HepG2 (cell line): ENCODE data around the gene WDR43. TPM values are rescaled to one million over a fixed set of nuclear protein-coding genes. Genes with fewer than 3 reads are reported as not detected.

ENCODE experiments used
- ARNTL ChIP-seq: sonication (generic); formaldehyde crosslinking; IDR thresholded peaks from 2 replicates; pipeline ENCODE4 v1.4.0; 2020; ENCODE audit warnings: mild to moderate bottlenecking, missing genetic modification reagents
- CENPT ChIP-seq: sonication (generic); formaldehyde crosslinking; IDR thresholded peaks from 2 replicates; pipeline ENCODE4 v1.8.0; 2022; ENCODE audit warnings: low read depth, mild to moderate bottlenecking, moderate library complexity, missing genetic modification reagents
- CHCHD3 ChIP-seq: sonication (generic); formaldehyde crosslinking; IDR thresholded peaks from 2 replicates; pipeline ENCODE4 v1.8.0; 2022; ENCODE audit warnings: mild to moderate bottlenecking, missing genetic modification reagents, moderate library complexity
- ESRRA ChIP-seq: sonication (generic); formaldehyde crosslinking; IDR thresholded peaks from 2 replicates; pipeline ENCODE4 v1.5.1; 2020; ENCODE audit warnings: mild to moderate bottlenecking, low read depth, missing genetic modification reagents
- FOXP1 ChIP-seq, 2 experiments: fragments of 450-650 bp in 1 of 2; IDR thresholded peaks; 2 replicates each; pipeline ENCODE4 v1.6.1; 2017 to 2018; ENCODE audit warnings: antibody characterized with exemption in 1 of 2
- GATA4 ChIP-seq: sonication (generic); IDR thresholded peaks from 2 replicates; pipeline ENCODE4 v1.6.1; 2016; ENCODE audit warnings: antibody characterized with exemption, low read depth, borderline replicate concordance
- HHEX ChIP-seq: IDR thresholded peaks from 2 replicates; pipeline ENCODE4 v1.6.1; 2016; ENCODE audit warnings: control low read depth
- KLF9 ChIP-seq: IDR thresholded peaks from 2 replicates; pipeline ENCODE4 v1.6.1; 2016; ENCODE audit warnings: low read depth
- NKX3-1 ChIP-seq: sonication (generic); formaldehyde crosslinking; IDR thresholded peaks from 2 replicates; pipeline ENCODE4 v1.5.0; 2020; ENCODE audit warnings: missing genetic modification reagents
- NR3C1 ChIP-seq: sonication (generic); formaldehyde crosslinking; IDR thresholded peaks from 2 replicates; pipeline ENCODE4 v1.4.0; 2020; ENCODE audit warnings: missing genetic modification reagents
- PRMT3 ChIP-seq: sonication (generic); formaldehyde crosslinking; IDR thresholded peaks from 2 replicates; pipeline ENCODE4 v1.8.1; 2022; ENCODE audit warnings: low read depth, mild to moderate bottlenecking, moderate library complexity, missing genetic modification reagents, borderline replicate concordance
- PTBP1 ChIP-seq: fragments of 200-400 bp; formaldehyde crosslinking; IDR thresholded peaks from 2 replicates; pipeline ENCODE4 v1.6.1; 2018; ENCODE audit warnings: low read length, low read depth; ENCODE audit not compliant: poor library complexity, severe bottlenecking
- RBFOX2 ChIP-seq: fragments of 200-400 bp; formaldehyde crosslinking; IDR thresholded peaks from 2 replicates; pipeline ENCODE4 v1.6.1; 2017; ENCODE audit warnings: low read depth, mild to moderate bottlenecking, low read length
- ZBTB7A ChIP-seq: sonication (generic); formaldehyde crosslinking; IDR thresholded peaks from 2 replicates; pipeline ENCODE4 v1.8.0; 2022; ENCODE audit warnings: mild to moderate bottlenecking, missing genetic modification reagents
- ZFP37 ChIP-seq: sonication (generic); formaldehyde crosslinking; IDR thresholded peaks from 2 replicates; pipeline ENCODE4 v1.4.0; 2020; ENCODE audit warnings: missing genetic modification reagents, borderline replicate concordance
- ZNF260 ChIP-seq: sonication (generic); formaldehyde crosslinking; IDR thresholded peaks from 2 replicates; pipeline ENCODE4 v1.4.0; 2020; ENCODE audit warnings: missing genetic modification reagents, low read depth, mild to moderate bottlenecking, borderline replicate concordance
- ZNF33B ChIP-seq: sonication (generic); formaldehyde crosslinking; IDR thresholded peaks from 2 replicates; pipeline ENCODE4 v1.5.1; 2020; ENCODE audit warnings: mild to moderate bottlenecking, missing genetic modification reagents
- ZNF878 ChIP-seq: sonication (generic); formaldehyde crosslinking; IDR thresholded peaks from 2 replicates; pipeline ENCODE4 v1.8.1; 2023; ENCODE audit warnings: mild to moderate bottlenecking, missing genetic modification reagents, moderate library complexity
- polyA plus RNA-seq, 8 experiments: library from polyadenylated mRNA; depleted of rRNA in 3 of 8; stranded (reverse) in 7 of 8; unstranded in 1 of 8; fragments of >200 nt; fragmentation: Illumina TruSeq in 4 of 8; extraction: Trizol in 4 of 8; gene quantifications; 2 replicates each; pipeline versions ENCODE4 v1.2.1 to v1.2.3, GENCODE V29; 2011 to 2016; ENCODE audit warnings: low read depth in 4 of 8, missing spikeins in 1 of 8, mixed read lengths in 1 of 8; ENCODE audit not compliant: insufficient read depth in 1 of 8
- total RNA-seq, 5 experiments: library from RNA; depleted of rRNA; stranded (reverse); fragments of >200 nt; fragmentation: Illumina TruSeq; extraction: Trizol; gene quantifications; 2 replicates each; pipeline ENCODE4 v1.2.3, GENCODE V29; 2016; ENCODE audit warnings: low read depth in 1 of 5
- TF ChIP-seq, protein P1 (sequence below): IDR thresholded peaks from 2 replicates; pipeline ENCODE4 v1.6.1; 2018; ENCODE audit warnings: missing genetic modification reagents, mild to moderate bottlenecking, missing compliant biosample characterization
- TF ChIP-seq, protein P2 (sequence below): sonication (generic); formaldehyde crosslinking; IDR thresholded peaks from 2 replicates; pipeline ENCODE4 v1.9.0; 2021; ENCODE audit warnings: missing genetic modification reagents, borderline replicate concordance
- TF ChIP-seq, protein P3 (sequence below): sonication (generic); formaldehyde crosslinking; IDR thresholded peaks from 2 replicates; pipeline ENCODE4 v1.4.0; 2020; ENCODE audit warnings: missing genetic modification reagents
- TF ChIP-seq, protein P4 (sequence below): fragments of 450-650 bp; IDR thresholded peaks from 2 replicates; pipeline ENCODE4 v1.6.1; 2017; ENCODE audit warnings: mild to moderate bottlenecking
- TF ChIP-seq, protein P5 (sequence below): sonication (generic); formaldehyde crosslinking; IDR thresholded peaks from 2 replicates; pipeline ENCODE4 v1.4.0; 2020; ENCODE audit warnings: mild to moderate bottlenecking, missing genetic modification reagents

Gene WDR43
- total and polyA plus RNA-seq, 2 of the 13 experiments (the other 11 are each of a cell fraction or from before 2014, with no cell fraction given) = 121 to 167 TPM

DNA sequence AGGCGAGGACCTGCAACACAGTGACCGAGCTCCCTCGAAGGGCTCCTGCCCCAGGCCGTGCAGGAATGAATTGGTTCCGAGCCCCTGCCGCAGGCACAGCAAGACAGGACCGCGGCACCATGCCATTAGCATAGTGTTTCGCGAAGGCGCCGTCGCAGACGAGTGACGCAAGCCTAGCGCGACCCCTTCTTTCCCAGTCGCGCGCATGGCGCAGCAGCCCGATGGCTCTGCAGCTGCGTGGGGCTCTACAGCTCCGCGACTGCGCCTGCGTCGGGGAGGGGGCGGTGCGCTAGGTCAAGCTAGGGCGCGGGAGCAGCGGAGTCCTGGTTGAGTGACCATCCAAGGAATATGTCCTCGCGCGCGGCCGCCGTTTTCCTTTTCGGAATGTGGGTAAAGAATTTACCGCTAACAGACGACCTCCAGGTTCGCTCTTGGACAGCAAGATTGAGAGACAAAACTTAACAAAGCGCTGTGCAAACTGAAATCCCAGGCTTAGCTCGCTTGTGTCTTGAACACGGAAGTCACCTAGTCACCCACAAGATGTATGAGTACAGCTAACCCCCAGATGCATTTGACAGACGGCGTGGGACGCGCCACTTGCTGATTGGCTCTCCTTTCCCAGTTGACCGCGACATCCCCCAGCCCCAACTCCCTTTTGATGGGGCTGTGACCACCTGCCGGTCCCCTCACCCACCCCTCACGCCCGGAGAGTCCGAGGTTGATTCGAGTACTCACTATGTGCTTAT lies 24.1 kb upstream of the WDR43 start, which contains the start of gene TRMT61B (continued):
- TF ChIP-seq, protein P1, sequence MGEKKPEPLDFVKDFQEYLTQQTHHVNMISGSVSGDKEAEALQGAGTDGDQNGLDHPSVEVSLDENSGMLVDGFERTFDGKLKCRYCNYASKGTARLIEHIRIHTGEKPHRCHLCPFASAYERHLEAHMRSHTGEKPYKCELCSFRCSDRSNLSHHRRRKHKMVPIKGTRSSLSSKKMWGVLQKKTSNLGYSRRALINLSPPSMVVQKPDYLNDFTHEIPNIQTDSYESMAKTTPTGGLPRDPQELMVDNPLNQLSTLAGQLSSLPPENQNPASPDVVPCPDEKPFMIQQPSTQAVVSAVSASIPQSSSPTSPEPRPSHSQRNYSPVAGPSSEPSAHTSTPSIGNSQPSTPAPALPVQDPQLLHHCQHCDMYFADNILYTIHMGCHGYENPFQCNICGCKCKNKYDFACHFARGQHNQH (CRISPR knock-in tag) = peak; percentile 95
- TF ChIP-seq FOXP1 (IDR thresholded peaks at IDR 0.05) = no peak
- peak; percentile 80 for TF ChIP-seq FOXP1 (CRISPR knock-in tag; IDR thresholded peaks at IDR 0.05)
- TF ChIP-seq ARNTL (CRISPR knock-in tag) = peak; percentile 87
- TF ChIP-seq, protein P2, sequence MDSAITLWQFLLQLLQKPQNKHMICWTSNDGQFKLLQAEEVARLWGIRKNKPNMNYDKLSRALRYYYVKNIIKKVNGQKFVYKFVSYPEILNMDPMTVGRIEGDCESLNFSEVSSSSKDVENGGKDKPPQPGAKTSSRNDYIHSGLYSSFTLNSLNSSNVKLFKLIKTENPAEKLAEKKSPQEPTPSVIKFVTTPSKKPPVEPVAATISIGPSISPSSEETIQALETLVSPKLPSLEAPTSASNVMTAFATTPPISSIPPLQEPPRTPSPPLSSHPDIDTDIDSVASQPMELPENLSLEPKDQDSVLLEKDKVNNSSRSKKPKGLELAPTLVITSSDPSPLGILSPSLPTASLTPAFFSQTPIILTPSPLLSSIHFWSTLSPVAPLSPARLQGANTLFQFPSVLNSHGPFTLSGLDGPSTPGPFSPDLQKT (CRISPR knock-in tag) = no peak
- TF ChIP-seq KLF9 (CRISPR knock-in tag) = peak; percentile 97
- TF ChIP-seq, protein P3, sequence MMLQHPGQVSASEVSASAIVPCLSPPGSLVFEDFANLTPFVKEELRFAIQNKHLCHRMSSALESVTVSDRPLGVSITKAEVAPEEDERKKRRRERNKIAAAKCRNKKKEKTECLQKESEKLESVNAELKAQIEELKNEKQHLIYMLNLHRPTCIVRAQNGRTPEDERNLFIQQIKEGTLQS (CRISPR knock-in tag) = peak; percentile 67; the same call in 1 of the 2 replicates
- TF ChIP-seq ZNF878 (CRISPR knock-in tag) = no peak
- peak; percentile 81 for TF ChIP-seq ZNF33B
- TF ChIP-seq ESRRA (CRISPR knock-in tag) = peak; percentile 62; the same call in 1 of the 2 replicates
- TF ChIP-seq HHEX (CRISPR knock-in tag) = peak; percentile 66; the same call in 1 of the 2 replicates
- TF ChIP-seq, protein P4, sequence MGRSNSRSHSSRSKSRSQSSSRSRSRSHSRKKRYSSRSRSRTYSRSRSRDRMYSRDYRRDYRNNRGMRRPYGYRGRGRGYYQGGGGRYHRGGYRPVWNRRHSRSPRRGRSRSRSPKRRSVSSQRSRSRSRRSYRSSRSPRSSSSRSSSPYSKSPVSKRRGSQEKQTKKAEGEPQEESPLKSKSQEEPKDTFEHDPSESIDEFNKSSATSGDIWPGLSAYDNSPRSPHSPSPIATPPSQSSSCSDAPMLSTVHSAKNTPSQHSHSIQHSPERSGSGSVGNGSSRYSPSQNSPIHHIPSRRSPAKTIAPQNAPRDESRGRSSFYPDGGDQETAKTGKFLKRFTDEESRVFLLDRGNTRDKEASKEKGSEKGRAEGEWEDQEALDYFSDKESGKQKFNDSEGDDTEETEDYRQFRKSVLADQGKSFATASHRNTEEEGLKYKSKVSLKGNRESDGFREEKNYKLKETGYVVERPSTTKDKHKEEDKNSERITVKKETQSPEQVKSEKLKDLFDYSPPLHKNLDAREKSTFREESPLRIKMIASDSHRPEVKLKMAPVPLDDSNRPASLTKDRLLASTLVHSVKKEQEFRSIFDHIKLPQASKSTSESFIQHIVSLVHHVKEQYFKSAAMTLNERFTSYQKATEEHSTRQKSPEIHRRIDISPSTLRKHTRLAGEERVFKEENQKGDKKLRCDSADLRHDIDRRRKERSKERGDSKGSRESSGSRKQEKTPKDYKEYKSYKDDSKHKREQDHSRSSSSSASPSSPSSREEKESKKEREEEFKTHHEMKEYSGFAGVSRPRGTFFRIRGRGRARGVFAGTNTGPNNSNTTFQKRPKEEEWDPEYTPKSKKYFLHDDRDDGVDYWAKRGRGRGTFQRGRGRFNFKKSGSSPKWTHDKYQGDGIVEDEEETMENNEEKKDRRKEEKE = no peak
- TF ChIP-seq PTBP1 = no peak
- TF ChIP-seq NR3C1 (CRISPR knock-in tag) = no peak
- TF ChIP-seq, protein P5, sequence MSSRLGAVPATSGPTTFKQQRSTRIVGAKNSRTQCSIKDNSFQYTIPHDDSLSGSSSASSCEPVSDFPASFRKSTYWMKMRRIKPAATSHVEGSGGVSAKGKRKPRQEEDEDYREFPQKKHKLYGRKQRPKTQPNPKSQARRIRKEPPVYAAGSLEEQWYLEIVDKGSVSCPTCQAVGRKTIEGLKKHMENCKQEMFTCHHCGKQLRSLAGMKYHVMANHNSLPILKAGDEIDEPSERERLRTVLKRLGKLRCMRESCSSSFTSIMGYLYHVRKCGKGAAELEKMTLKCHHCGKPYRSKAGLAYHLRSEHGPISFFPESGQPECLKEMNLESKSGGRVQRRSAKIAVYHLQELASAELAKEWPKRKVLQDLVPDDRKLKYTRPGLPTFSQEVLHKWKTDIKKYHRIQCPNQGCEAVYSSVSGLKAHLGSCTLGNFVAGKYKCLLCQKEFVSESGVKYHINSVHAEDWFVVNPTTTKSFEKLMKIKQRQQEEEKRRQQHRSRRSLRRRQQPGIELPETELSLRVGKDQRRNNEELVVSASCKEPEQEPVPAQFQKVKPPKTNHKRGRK = 0 out of 2 replicates have a peak, but pooled peaks have one; percentile 58
- TF ChIP-seq NKX3-1 (CRISPR knock-in tag) = 0 out of 2 replicates have a peak, but pooled peaks have one; percentile 22
- peak; percentile 60; the same call in 1 of the 2 replicates for TF ChIP-seq PRMT3 (CRISPR knock-in tag)
- peak; percentile 64 for TF ChIP-seq ZBTB7A (CRISPR knock-in tag)
- peak; percentile 93 for TF ChIP-seq RBFOX2
- peak; percentile 60; the same call in 1 of the 2 replicates for TF ChIP-seq CENPT
- no peak for TF ChIP-seq CHCHD3 (CRISPR knock-in tag)
- peak; percentile 76; the same call in 1 of the 2 replicates for TF ChIP-seq GATA4
- TF ChIP-seq ZFP37 (CRISPR knock-in tag) = peak; percentile 79
- no peak for TF ChIP-seq ZNF260 (CRISPR knock-in tag)
